ENCODE results near the gene CNTD1. TPM values are rescaled to one million over a fixed set of nuclear protein-coding genes. Genes with fewer than 3 reads are reported as not detected.

The CNTD1 gene
- total RNA-seq, 1 experiment from 2014 or later, result not detected

DNA sequence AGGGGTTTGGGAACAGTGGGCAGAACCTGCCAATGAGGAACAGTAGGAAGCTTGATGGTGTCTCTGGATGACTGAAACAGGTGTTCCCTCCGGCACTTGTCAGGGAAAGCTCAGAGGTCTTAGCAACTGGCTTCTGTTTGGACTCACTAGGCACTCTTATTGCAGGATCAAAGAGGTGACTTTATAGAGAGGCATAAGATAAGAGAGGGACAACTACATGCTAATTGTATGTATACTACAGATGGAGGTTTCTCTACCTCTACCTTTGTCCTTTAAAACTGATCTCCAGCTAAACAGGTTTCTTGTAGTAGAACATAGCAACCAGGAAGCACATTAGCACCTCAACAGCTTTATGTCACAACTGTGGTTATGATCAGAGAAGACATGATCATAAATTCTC, 7.6 kb downstream of the CNTD1 start:
- no peaks in the 10 kb centered on the region for H3K79me2 ChIP-seq (ENCODE audit: low read length)
- no peaks in the 10 kb centered on the region for H3K9me3 ChIP-seq (ENCODE audit: low read length)
- no peak overlapping the region for H2AFZ ChIP-seq (ENCODE audit: low read length)
- DNase-seq, result no peak
- no peak overlapping the region for H3K4me3 ChIP-seq (ENCODE audit: low read length)
- no peaks in the 10 kb centered on the region for H3K9me2 ChIP-seq (replicated peaks; ENCODE audit: insufficient read depth, low read length)
- peaks cover 21% of the 10 kb centered on the region; the same call in 1 of the 2 replicates for H3K36me3 ChIP-seq (ENCODE audit: insufficient read depth, low read length)
- H3K9ac ChIP-seq (ENCODE audit: low read length), result no peak overlapping the region
- no peak overlapping the region for H3K27ac ChIP-seq (ENCODE audit: low read length)
- no peak overlapping the region for H3K4me2 ChIP-seq (ENCODE audit: low read depth, low read length, poor library complexity, severe bottlenecking)
- H3K27me3 ChIP-seq (ENCODE audit: low read length), result no peaks in the 10 kb centered on the region
- H3K4me1 ChIP-seq (ENCODE audit: low read length), result no peaks in the 10 kb centered on the region
- H4K20me1 ChIP-seq (ENCODE audit: insufficient read depth, low read depth, low read length), result no peaks in the 10 kb centered on the region

DNA sequence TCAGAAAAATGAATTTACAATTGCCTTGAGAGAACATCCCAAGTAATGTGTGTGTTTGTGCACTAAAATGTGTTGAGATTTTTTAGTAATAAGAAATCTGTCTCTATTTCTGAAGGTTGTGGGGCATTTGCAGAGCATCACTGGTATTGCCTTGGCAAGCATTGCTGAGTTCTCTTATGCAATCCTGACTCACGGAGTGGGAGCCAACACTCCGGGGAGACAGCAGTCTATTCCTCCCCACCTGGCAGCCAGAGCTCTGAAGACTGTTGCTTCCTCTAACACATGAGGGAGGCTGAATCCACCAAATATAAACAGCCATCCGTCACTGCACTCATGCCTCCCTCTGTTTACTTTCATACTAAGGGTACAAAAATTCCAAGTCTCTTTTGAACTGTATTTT, 10.6 kb downstream of the CNTD1 start:
- Histone ChIP-seq H3K9me2 (replicated peaks; ENCODE audit: insufficient read depth, low read length) (no peaks in the 10 kb centered on the region), H3K27me3 (ENCODE audit: low read length) (no peaks in the 10 kb centered on the region), H3K4me1 (ENCODE audit: low read length) (no peaks in the 10 kb centered on the region), H3K9me3 (ENCODE audit: low read length) (no peaks in the 10 kb centered on the region), H3K27ac (ENCODE audit: low read length) (no peak overlapping the region), H3K4me2 (ENCODE audit: low read depth, low read length, poor library complexity, severe bottlenecking) (no peak overlapping the region), H3K4me3 (ENCODE audit: low read length) (no peak overlapping the region), H3K9ac (ENCODE audit: low read length) (no peak overlapping the region), H2AFZ (ENCODE audit: low read length) (no peak overlapping the region), H3K36me3 (ENCODE audit: insufficient read depth, low read length) (peaks cover 26% of the 10 kb centered on the region; the same call in 1 of the 2 replicates), H4K20me1 (ENCODE audit: insufficient read depth, low read depth, low read length) (no peaks in the 10 kb centered on the region), H3K79me2 (ENCODE audit: low read length) (no peaks in the 10 kb centered on the region)
- DNase-seq, result no peak

DNA sequence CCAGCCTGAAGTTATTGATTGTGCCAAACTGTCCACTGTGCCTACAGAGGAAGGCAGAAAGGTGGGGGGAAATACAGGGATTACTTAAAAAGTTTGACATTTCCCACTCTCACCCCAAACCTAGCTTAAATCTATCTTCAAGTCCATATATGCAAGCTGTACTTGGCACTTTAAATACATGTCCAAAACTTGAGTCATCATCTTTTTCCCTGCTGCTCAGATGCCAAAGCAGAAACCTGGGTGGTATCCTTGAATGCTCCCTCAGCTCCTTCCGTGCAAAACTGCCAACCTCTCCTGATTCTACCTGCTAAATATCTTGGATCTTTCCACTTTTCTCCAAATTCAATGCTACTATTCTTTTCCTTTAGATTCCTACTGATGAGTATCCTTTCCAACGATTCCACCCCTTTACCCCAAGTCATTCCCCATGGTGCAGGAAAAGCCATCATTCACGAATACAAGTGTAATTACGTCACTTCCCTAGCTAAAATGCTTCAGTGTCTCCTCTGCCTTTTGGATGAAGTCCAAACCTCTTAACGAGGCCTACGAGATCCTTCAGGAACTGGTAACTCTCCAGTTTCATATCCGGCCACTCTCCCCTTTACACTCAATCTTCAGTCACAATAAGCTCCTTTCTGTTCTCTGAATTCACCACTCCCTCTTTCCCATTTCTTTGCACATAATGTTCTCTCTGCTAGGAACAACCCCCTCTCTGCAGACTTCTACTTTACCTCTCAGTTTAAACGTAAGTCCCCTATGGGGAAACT, 16.2 kb downstream of the CNTD1 start:
- Histone ChIP-seq H3K9me3 (ENCODE audit: low read length) (no peaks in the 10 kb centered on the region), H3K4me1 (ENCODE audit: low read length) (no peaks in the 10 kb centered on the region), H2AFZ (ENCODE audit: low read length) (no peak overlapping the region), H3K4me3 (ENCODE audit: low read length) (no peak overlapping the region), H3K9ac (ENCODE audit: low read length) (no peak overlapping the region), H3K36me3 (ENCODE audit: insufficient read depth, low read length) (peaks cover 47% of the 10 kb centered on the region), H3K9me2 (replicated peaks; ENCODE audit: insufficient read depth, low read length) (no peaks in the 10 kb centered on the region), H3K27ac (ENCODE audit: low read length) (no peak overlapping the region), H3K27me3 (ENCODE audit: low read length) (no peaks in the 10 kb centered on the region), H4K20me1 (ENCODE audit: insufficient read depth, low read depth, low read length) (no peaks in the 10 kb centered on the region), H3K79me2 (ENCODE audit: low read length) (no peaks in the 10 kb centered on the region), H3K4me2 (ENCODE audit: low read depth, low read length, poor library complexity, severe bottlenecking) (no peak overlapping the region)
- no peak for DNase-seq

DNA sequence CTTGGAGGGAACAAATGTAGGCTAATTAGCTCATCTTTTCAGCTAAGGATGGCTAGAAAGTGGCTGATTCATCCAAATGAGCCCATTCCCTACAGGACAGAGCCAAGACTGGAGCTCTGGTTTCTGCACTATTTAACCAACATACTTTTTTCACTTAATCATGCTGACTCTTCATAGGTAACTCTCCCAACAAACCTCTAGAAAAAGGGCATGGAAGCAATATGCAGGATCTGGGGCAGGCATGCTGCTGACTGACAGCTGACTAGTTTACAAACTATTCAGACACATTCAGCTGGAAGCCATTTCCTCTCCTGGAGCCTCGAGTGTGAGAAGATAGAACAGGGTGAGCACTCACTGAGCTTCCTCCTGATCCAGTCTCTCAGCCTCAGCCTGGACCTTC, 19.2 kb downstream of the CNTD1 start:
- Histone ChIP-seq H3K4me1 (ENCODE audit: low read length) (peaks cover 7% of the 10 kb centered on the region), H3K27me3 (ENCODE audit: low read length) (no peaks in the 10 kb centered on the region), H3K27ac (ENCODE audit: low read length) (no peak overlapping the region), H3K9ac (ENCODE audit: low read length) (no peak overlapping the region), H3K79me2 (ENCODE audit: low read length) (peaks cover 12% of the 10 kb centered on the region), H4K20me1 (ENCODE audit: insufficient read depth, low read depth, low read length) (0 out of 2 replicates have a peak, but pooled peaks cover 3% of the 10 kb centered on the region), H3K4me2 (ENCODE audit: low read depth, low read length, poor library complexity, severe bottlenecking) (no peak overlapping the region), H3K36me3 (ENCODE audit: insufficient read depth, low read length) (peaks cover 39% of the 10 kb centered on the region), H3K9me3 (ENCODE audit: low read length) (no peaks in the 10 kb centered on the region), H2AFZ (ENCODE audit: low read length) (no peak overlapping the region), H3K4me3 (ENCODE audit: low read length) (no peak overlapping the region), H3K9me2 (replicated peaks; ENCODE audit: insufficient read depth, low read length) (no peaks in the 10 kb centered on the region)
- no peak for DNase-seq

DNA sequence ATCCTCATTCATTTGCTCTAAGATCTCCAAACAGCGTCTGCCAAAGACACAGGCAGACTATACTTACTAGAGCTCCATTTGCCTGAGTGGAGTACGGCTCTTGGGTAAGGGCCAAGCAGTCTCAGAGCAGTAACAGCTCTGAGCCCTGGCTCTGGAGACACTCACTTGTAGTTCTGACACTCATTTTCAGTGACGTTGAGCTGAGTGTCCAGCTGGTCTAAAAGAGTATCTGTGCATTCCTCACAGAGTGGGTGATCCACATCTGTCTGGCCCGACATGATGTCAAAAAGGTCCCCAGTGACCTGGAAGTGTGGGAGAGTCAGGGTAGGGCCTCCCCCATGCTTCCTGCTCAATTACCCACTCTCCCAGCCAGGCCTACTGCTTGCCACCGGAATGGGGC, 19.7 kb downstream of the CNTD1 start:
- peaks cover 39% of the 10 kb centered on the region for H3K36me3 ChIP-seq (ENCODE audit: insufficient read depth, low read length)
- peaks cover 18% of the 10 kb centered on the region for H3K79me2 ChIP-seq (ENCODE audit: low read length)
- H4K20me1 ChIP-seq (ENCODE audit: insufficient read depth, low read depth, low read length), result 0 out of 2 replicates have a peak, but pooled peaks cover 3% of the 10 kb centered on the region
- DNase-seq, result no peak
- H3K4me3 ChIP-seq (ENCODE audit: low read length), result no peak overlapping the region
- H3K27me3 ChIP-seq (ENCODE audit: low read length), result no peaks in the 10 kb centered on the region
- H3K9me2 ChIP-seq (replicated peaks; ENCODE audit: insufficient read depth, low read length), result no peaks in the 10 kb centered on the region
- H3K9me3 ChIP-seq (ENCODE audit: low read length), result no peaks in the 10 kb centered on the region
- H3K27ac ChIP-seq (ENCODE audit: low read length), result no peak overlapping the region
- no peak overlapping the region for H3K9ac ChIP-seq (ENCODE audit: low read length)
- H3K4me2 ChIP-seq (ENCODE audit: low read depth, low read length, poor library complexity, severe bottlenecking), result no peak overlapping the region
- H3K4me1 ChIP-seq (ENCODE audit: low read length), result peaks cover 12% of the 10 kb centered on the region
- no peak overlapping the region for H2AFZ ChIP-seq (ENCODE audit: low read length)

DNA sequence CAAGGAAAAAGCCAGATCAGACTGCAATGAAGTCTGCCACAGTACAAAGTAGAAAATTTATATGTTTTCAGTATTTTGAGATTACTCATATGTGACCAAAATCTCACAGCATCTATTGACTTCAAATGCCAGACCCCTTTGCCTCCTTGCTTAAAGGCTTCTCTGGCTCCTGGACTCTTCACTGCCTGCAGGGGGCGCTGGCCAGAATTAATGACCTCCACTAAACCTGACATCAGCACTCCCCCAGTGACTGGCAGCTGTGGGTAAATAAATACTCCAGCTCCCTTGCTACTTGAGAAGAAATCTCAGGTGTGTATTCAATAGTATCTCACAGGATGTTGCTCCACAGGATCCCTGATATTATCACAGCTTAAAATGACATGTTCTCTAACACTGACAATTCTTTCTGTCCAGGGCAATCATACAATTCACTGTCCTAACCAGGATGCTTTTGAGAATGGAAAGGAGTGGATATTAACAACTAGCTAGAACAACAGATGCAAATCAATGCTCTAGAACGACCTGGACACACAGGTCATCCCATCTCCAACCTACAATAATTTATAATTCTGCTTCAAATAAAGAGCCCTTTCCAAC, 21.4 kb downstream of the CNTD1 start:
- Histone ChIP-seq H3K9ac (ENCODE audit: low read length) (no peak overlapping the region), H3K4me1 (ENCODE audit: low read length) (peaks cover 19% of the 10 kb centered on the region), H2AFZ (ENCODE audit: low read length) (no peak overlapping the region), H3K4me3 (ENCODE audit: low read length) (no peak overlapping the region), H3K79me2 (ENCODE audit: low read length) (peaks cover 25% of the 10 kb centered on the region), H3K27ac (ENCODE audit: low read length) (no peak overlapping the region), H3K36me3 (ENCODE audit: insufficient read depth, low read length) (peaks cover 39% of the 10 kb centered on the region), H3K27me3 (ENCODE audit: low read length) (no peaks in the 10 kb centered on the region), H3K9me3 (ENCODE audit: low read length) (no peaks in the 10 kb centered on the region), H3K9me2 (replicated peaks; ENCODE audit: insufficient read depth, low read length) (no peaks in the 10 kb centered on the region), H3K4me2 (ENCODE audit: low read depth, low read length, poor library complexity, severe bottlenecking) (no peak overlapping the region), H4K20me1 (ENCODE audit: insufficient read depth, low read depth, low read length) (0 out of 2 replicates have a peak, but pooled peaks cover 3% of the 10 kb centered on the region)
- peak; percentile 91 for DNase-seq

DNA sequence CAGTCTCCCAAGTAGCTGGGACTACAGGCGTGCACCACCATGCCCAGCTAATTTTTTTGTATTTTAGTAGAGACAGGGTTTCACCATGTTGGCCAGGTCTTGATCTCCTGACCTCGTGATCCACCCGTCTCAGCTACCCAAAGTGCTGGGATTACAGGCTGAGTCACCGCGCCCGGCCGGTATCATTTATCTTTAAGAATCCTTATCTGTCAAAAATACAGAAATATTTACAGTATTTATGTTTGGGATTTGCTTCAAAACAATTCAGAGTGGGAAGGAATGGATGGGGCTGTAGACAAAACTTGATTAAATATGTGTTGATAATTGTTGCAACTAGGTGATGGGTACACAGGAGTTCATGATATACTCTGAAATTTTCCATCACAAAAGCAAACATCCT, 22.5 kb downstream of the CNTD1 start:
- Histone ChIP-seq H3K9me2 (replicated peaks; ENCODE audit: insufficient read depth, low read length) (no peaks in the 10 kb centered on the region), H3K79me2 (ENCODE audit: low read length) (peaks cover 25% of the 10 kb centered on the region), H3K4me3 (ENCODE audit: low read length) (no peak overlapping the region), H3K9ac (ENCODE audit: low read length) (no peak overlapping the region), H3K36me3 (ENCODE audit: insufficient read depth, low read length) (peaks cover 36% of the 10 kb centered on the region), H3K4me1 (ENCODE audit: low read length) (peaks cover 19% of the 10 kb centered on the region), H3K4me2 (ENCODE audit: low read depth, low read length, poor library complexity, severe bottlenecking) (no peak overlapping the region), H3K9me3 (ENCODE audit: low read length) (no peaks in the 10 kb centered on the region), H3K27me3 (ENCODE audit: low read length) (no peaks in the 10 kb centered on the region), H2AFZ (ENCODE audit: low read length) (no peak overlapping the region), H3K27ac (ENCODE audit: low read length) (no peak overlapping the region), H4K20me1 (ENCODE audit: insufficient read depth, low read depth, low read length) (0 out of 2 replicates have a peak, but pooled peaks cover 3% of the 10 kb centered on the region)
- DNase-seq, result no peak

DNA sequence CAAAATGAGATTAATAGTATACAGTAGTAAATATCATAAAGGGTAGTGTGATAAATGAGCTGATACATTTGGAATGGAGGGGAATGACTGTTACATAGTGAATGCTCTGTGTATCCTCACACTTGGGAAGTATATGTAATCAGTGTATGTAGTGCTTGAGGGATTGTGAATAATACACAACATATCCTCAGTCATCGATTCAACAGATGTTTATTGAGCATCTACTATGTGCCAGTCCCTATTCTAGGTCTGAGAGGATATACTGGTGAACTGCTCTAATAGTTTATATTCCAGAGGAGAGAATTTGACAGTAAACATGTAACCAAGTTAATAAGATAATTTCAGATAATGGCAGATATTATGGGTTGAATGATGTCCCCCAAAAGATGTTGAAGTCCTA, 28.8 kb downstream of the CNTD1 start:
- Histone ChIP-seq H3K27ac (ENCODE audit: low read length) (no peak overlapping the region), H4K20me1 (ENCODE audit: insufficient read depth, low read depth, low read length) (no peaks in the 10 kb centered on the region), H3K4me2 (ENCODE audit: low read depth, low read length, poor library complexity, severe bottlenecking) (no peak overlapping the region), H3K4me1 (ENCODE audit: low read length) (peaks cover 24% of the 10 kb centered on the region), H3K36me3 (ENCODE audit: insufficient read depth, low read length) (no peaks in the 10 kb centered on the region), H3K9ac (ENCODE audit: low read length) (no peak overlapping the region), H3K9me2 (replicated peaks; ENCODE audit: insufficient read depth, low read length) (no peaks in the 10 kb centered on the region), H3K27me3 (ENCODE audit: low read length) (no peaks in the 10 kb centered on the region), H3K79me2 (ENCODE audit: low read length) (peaks cover 20% of the 10 kb centered on the region), H2AFZ (ENCODE audit: low read length) (no peak overlapping the region), H3K4me3 (ENCODE audit: low read length) (no peak overlapping the region), H3K9me3 (ENCODE audit: low read length) (no peaks in the 10 kb centered on the region)
- DNase-seq, result no peak
